ENCODE measurements around the gene ANAPC2. TPM values are rescaled to one million over a fixed set of nuclear protein-coding genes. Genes with fewer than 3 reads are reported as not detected.
A peak's percentile ranks its signal among the peaks of the same experiment; 100 is the strongest.

ANAPC2 gene
- total and polyA plus RNA-seq, 4 experiments from 2014 or later, result 3.2 to 125 (median 60.8) TPM

GRCh38 chr9:137200311-137201204 is 12.2 kb upstream of the ANAPC2 start, which contains the start of gene TPRN:
TSS of gene TPRN (minus strand) at chr9:137200741. CDS start at chr9:137200711, 30 bp downstream.
- intact Hi-C loops (cut with micrococcal nuclease), result loop anchor here (1.0 to 2.0 kb wide), 4 partner anchors 12 to 72 kb away; partner anchors contain the start of genes ANAPC2, SSNA1 and TUBB4B
- POLR2A ChIA-PET (ENCODE audit: partially characterized antibody), result interaction anchor here (0.7 to 11.9 kb wide), 22 partner anchors 9 to 222 kb away, joined by 3 to 169 read pairs (median 4); partner anchors contain the start of genes ANAPC2, CYSRT1, MAN1B1 and NELFB

DNA sequence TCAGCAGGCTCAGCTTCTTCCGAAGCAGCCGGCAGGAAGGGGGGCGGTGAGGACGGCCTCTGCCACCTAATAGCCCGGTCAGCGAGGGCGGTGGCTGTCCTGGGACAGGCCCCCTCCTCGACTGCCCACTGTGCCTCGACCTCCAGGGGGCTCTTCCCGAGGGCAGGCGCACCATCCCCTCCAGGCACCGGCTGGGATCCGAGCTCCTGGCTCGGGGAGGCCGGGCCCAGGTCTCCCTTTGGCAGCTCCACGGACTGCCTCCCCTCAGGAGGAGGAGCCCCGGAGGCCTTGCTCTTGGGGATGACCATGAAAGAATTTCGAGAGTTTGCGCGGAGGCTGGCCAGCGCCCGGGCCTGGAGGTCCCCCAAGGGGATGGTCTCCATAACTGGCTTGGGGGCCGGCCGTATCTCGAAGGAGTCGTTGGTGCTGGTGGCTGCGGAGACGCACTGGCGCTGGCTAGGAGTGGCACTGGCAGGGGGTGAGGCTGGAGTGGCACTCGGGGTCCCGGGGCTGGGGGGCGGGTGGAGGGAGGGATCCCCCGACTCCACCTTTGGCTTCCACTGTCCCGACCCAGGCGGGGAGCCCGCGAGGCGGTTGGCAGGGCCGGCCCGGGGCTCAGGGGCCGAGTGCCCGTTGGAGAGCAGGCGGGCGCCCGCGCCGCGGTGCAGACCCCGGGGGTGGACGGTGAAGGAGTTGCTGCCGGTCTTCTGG is 11.2 kb upstream of the ANAPC2 start:
- intact Hi-C loops (cut with micrococcal nuclease), result loop anchor here (1.0 to 2.0 kb wide), 4 partner anchors 11 to 71 kb away; partner anchors contain the start of genes ANAPC2, SSNA1 and TUBB4B
- no peaks in the 10 kb centered on the region for H3K27me3 Mint-ChIP-seq
- CTCF ChIA-PET (ENCODE audit: partially characterized antibody), result interaction anchor here (3.0 kb wide), 1 partner anchor 10 kb away, joined by 7 read pairs; the partner anchor contains the start of genes ANAPC2 and SSNA1

More at GRCh38 chr9:137200311-137201204, 12.2 kb upstream of the ANAPC2 start, which contains the start of gene TPRN:
- H3K4me1 Mint-ChIP-seq, result peaks cover 9 to 35% (median 25%) of the 10 kb centered on the region in 4 donors
- CTCF ChIA-PET (ENCODE audit: partially characterized antibody), result interaction anchor here (0.7 to 1.2 kb wide), 4 partner anchors 12 to 82 kb away, joined by 3 to 7 read pairs (median 4); partner anchors contain the start of genes ANAPC2, CYSRT1 and SSNA1
- peak within 1 kb of the TSS; percentile 81 to 93 (median 82) for H3K4me3 Mint-ChIP-seq
- H3K27me3 ChIP-seq (ENCODE audit: insufficient read depth, low read length), result no peaks in the 10 kb centered on the region
- no peaks in the 10 kb centered on the region for H3K36me3 ChIP-seq (ENCODE audit: insufficient read depth, low read length)
- no peaks in the 10 kb centered on the region for H3K27me3 Mint-ChIP-seq
- peak; percentile 97 to 99 (median 98) for DNase-seq
- H3K36me3 Mint-ChIP-seq, result peaks cover 0 to 8% of the 10 kb centered on the region in 2 donors
- H3K4me3 ChIP-seq (ENCODE audit: low read length in 2 of 2), result peak within 1 kb of the TSS; percentile 52 to 77
- peaks cover 40% of the 10 kb centered on the region for H3K4me1 ChIP-seq (ENCODE audit: insufficient read depth, low read length)
- H3K9me3 ChIP-seq (ENCODE audit: control insufficient read depth in 1 of 2, low read length in 2 of 2), result no peaks in the 10 kb centered on the region
- H3K9me3 Mint-ChIP-seq, result no peaks in the 10 kb centered on the region
- H3K27ac ChIP-seq (ENCODE audit: low read depth, low read length), result peak within 1 kb of the TSS; percentile 72
- peak within 1 kb of the TSS; percentile 62 to 93 (median 83) for H3K27ac Mint-ChIP-seq

GRCh38 chr9:137198902-137199283 is 10.5 kb upstream of the ANAPC2 start:
- intact Hi-C loops (cut with micrococcal nuclease), result no loop called here
- peak overlapping the region in 5 of 8 donors; percentile 5 to 66 (median 11) for H3K4me3 Mint-ChIP-seq
- CTCF ChIA-PET (ENCODE audit: partially characterized antibody), result interaction anchor here (3.0 kb wide), 1 partner anchor 10 kb away, joined by 7 read pairs; the partner anchor contains the start of genes ANAPC2 and SSNA1
- H3K27ac Mint-ChIP-seq, result peak overlapping the region in 1 of 7 donors; percentile 63
- POLR2A ChIA-PET (ENCODE audit: partially characterized antibody), result interaction anchor here (1.0 to 11.9 kb wide), 3 partner anchors 10 to 69 kb away, joined by 4 to 169 read pairs (median 6); partner anchors contain the start of genes ANAPC2, SSNA1 and TUBB4B
- no peaks in the 10 kb centered on the region for H3K9me3 ChIP-seq (ENCODE audit: control insufficient read depth in 1 of 2, low read length in 2 of 2)
- no peaks in the 10 kb centered on the region for H3K9me3 Mint-ChIP-seq
- peaks cover 5 to 21% (median 16%) of the 10 kb centered on the region in 4 donors for H3K4me1 Mint-ChIP-seq
- H3K27me3 Mint-ChIP-seq, result no peaks in the 10 kb centered on the region
- no peaks in the 10 kb centered on the region for H3K36me3 ChIP-seq (ENCODE audit: insufficient read depth, low read length)
- no peak overlapping the region for H3K27ac ChIP-seq (ENCODE audit: low read depth, low read length)
- H3K4me1 ChIP-seq (ENCODE audit: insufficient read depth, low read length), result peaks cover 29% of the 10 kb centered on the region
- DNase-seq, result no peak
- H3K4me3 ChIP-seq (ENCODE audit: low read length in 2 of 2), result no peak overlapping the region
- H3K27me3 ChIP-seq (ENCODE audit: insufficient read depth, low read length), result no peaks in the 10 kb centered on the region
- peaks cover 0 to 3% of the 10 kb centered on the region in 2 donors for H3K36me3 Mint-ChIP-seq

More for the DNA sequence above, 11.2 kb upstream of the ANAPC2 start:
- Histone ChIP-seq H3K4me1 (ENCODE audit: insufficient read depth, low read length) (peaks cover 36% of the 10 kb centered on the region), H3K4me3 (ENCODE audit: low read length in 2 of 2) (no peak overlapping the region), H3K9me3 (ENCODE audit: control insufficient read depth in 1 of 2, low read length in 2 of 2) (no peaks in the 10 kb centered on the region), H3K36me3 (ENCODE audit: insufficient read depth, low read length) (no peaks in the 10 kb centered on the region), H3K27me3 (ENCODE audit: insufficient read depth, low read length) (no peaks in the 10 kb centered on the region), H3K27ac (ENCODE audit: low read depth, low read length) (no peak overlapping the region)
- Mint-ChIP-seq H3K27ac (peak overlapping the region in 1 of 7 donors; percentile 37), H3K9me3 (no peaks in the 10 kb centered on the region), H3K36me3 (peaks cover 0 to 3% of the 10 kb centered on the region in 2 donors), H3K4me1 (peaks cover 9 to 27% (median 20%) of the 10 kb centered on the region in 4 donors), H3K4me3 (peak overlapping the region in 7 of 8 donors; percentile 62 to 81 (median 77))
- DNase-seq, result no peak
- POLR2A ChIA-PET (ENCODE audit: partially characterized antibody), result interaction anchor here (1.4 to 11.9 kb wide), 2 partner anchors 10 to 70 kb away, joined by 6 to 169 read pairs; partner anchors contain the start of genes ANAPC2 and SSNA1

- H3K27ac Mint-ChIP-seq, result peak overlapping the region in 1 of 7 donors; percentile 63
- ChIA-PET CTCF (ENCODE audit: partially characterized antibody) (interaction anchor here (3.0 kb wide), 1 partner anchor 9 kb away, joined by 7 read pairs; the partner anchor contains the start of genes ANAPC2 and SSNA1), POLR2A (ENCODE audit: partially characterized antibody) (interaction anchor here (1.0 to 11.9 kb wide), 4 partner anchors 7 to 68 kb away, joined by 3 to 169 read pairs (median 5); partner anchors contain the start of genes ANAPC2, NDOR1, SSNA1 and TMEM203)
Observed at GRCh38 chr9:137198051-137198901, 9.9 kb upstream of the ANAPC2 start.

GRCh38 chr9:137195525-137196220 is 7.3 kb upstream of the ANAPC2 start:
- Mint-ChIP-seq H3K36me3 (peaks cover 0 to 3% of the 10 kb centered on the region in 2 donors), H3K9me3 (no peaks in the 10 kb centered on the region), H3K27ac (no peak overlapping the region), H3K27me3 (no peaks in the 10 kb centered on the region), H3K4me1 (peaks cover 0 to 9% (median 2%) of the 10 kb centered on the region in 4 donors), H3K4me3 (no peak overlapping the region)
- no peak overlapping the region for H3K4me3 ChIP-seq (ENCODE audit: low read length in 2 of 2)
- H3K9me3 ChIP-seq (ENCODE audit: control insufficient read depth in 1 of 2, low read length in 2 of 2), result no peaks in the 10 kb centered on the region
- peaks cover 8% of the 10 kb centered on the region for H3K4me1 ChIP-seq (ENCODE audit: insufficient read depth, low read length)
- no peak overlapping the region for H3K27ac ChIP-seq (ENCODE audit: low read depth, low read length)
- no peaks in the 10 kb centered on the region for H3K27me3 ChIP-seq (ENCODE audit: insufficient read depth, low read length)
- intact Hi-C loops (cut with micrococcal nuclease), result no loop called here
- POLR2A ChIA-PET (ENCODE audit: partially characterized antibody), result interaction anchor here (1.1 kb wide), 1 partner anchor 20 kb away, joined by 3 read pairs; no protein-coding TSS in a partner anchor
- DNase-seq, result no peak
- CTCF ChIA-PET (ENCODE audit: partially characterized antibody), result no interaction called here
- no peaks in the 10 kb centered on the region for H3K36me3 ChIP-seq (ENCODE audit: insufficient read depth, low read length)

More at GRCh38 chr9:137198051-137198901, 9.9 kb upstream of the ANAPC2 start:
- Mint-ChIP-seq H3K27me3 (no peaks in the 10 kb centered on the region), H3K9me3 (no peaks in the 10 kb centered on the region), H3K4me3 (peak overlapping the region in 7 of 8 donors; percentile 2 to 66 (median 11)), H3K4me1 (peaks cover 5 to 19% (median 14%) of the 10 kb centered on the region in 4 donors), H3K36me3 (peaks cover 0 to 3% of the 10 kb centered on the region in 2 donors)
- Histone ChIP-seq H3K4me1 (ENCODE audit: insufficient read depth, low read length) (peaks cover 23% of the 10 kb centered on the region), H3K36me3 (ENCODE audit: insufficient read depth, low read length) (no peaks in the 10 kb centered on the region), H3K9me3 (ENCODE audit: control insufficient read depth in 1 of 2, low read length in 2 of 2) (no peaks in the 10 kb centered on the region), H3K4me3 (ENCODE audit: low read length in 2 of 2) (no peak overlapping the region), H3K27me3 (ENCODE audit: insufficient read depth, low read length) (no peaks in the 10 kb centered on the region), H3K27ac (ENCODE audit: low read depth, low read length) (no peak overlapping the region)
- intact Hi-C loops (cut with micrococcal nuclease), result no loop called here
- no peak for DNase-seq
